Caco-2 (cell line): ENCODE results near the gene TMPRSS6. TPM values are rescaled to one million over a fixed set of nuclear protein-coding genes. Genes with fewer than 3 reads are reported as not detected.

Source experiments
- BruUV-seq: library from RNA; stranded (reverse); fragments of 400-500 nt; replicated peaks from 2 replicates; lab custom pipeline; 2021; lab: Mats Ljungman, UMichigan
- CTCF ChIA-PET: fragments of 300-600 bp; sonication (Branson Sonifier 250); formaldehyde crosslinking; loops from one replicate; lab custom pipeline; 2022; ENCODE audit warnings: antibody characterized with exemption; lab: Charles Lee
- POLR2A ChIA-PET: fragments of 300-600 bp; sonication (Branson Sonifier 250); formaldehyde crosslinking; loops from one replicate; lab custom pipeline; 2022; ENCODE audit warnings: antibody characterized with exemption; lab: Charles Lee
- DNase-seq, 2 experiments: peaks; one replicate each; pipeline versions ENCODE4 v3.0.0 to v3.0.0-alpha.2; 2020 to 2022
- H3K27me3 ChIP-seq: replicated peaks from 2 replicates; pipeline ENCODE4 v1.6.0; 2011; ENCODE audit warnings: low read length; ENCODE audit not compliant: control insufficient read depth, insufficient read depth
- H3K36me3 ChIP-seq: 2 replicates; pipeline ENCODE4 v1.5.1; 2011; ENCODE audit warnings: low read length; ENCODE audit not compliant: control insufficient read depth, insufficient read depth
- H3K4me1 ChIP-seq: fragments of 250-450 bp; sonication (Bioruptor Pico); 2 replicates; pipeline ENCODE4 v1.5.1; 2020; ENCODE audit warnings: mild to moderate bottlenecking
- H3K4me3 ChIP-seq: 2 replicates; pipeline ENCODE4 v1.5.1; 2011; ENCODE audit warnings: low read depth, mild to moderate bottlenecking, control low read depth, low read length
- H3K9me3 ChIP-seq: fragments of 250-450 bp; sonication (Bioruptor Pico); 2 replicates; pipeline ENCODE4 v1.5.1; 2020; ENCODE audit warnings: mild to moderate bottlenecking, moderate library complexity
- H3K27ac Mint-ChIP-seq: one replicate; pipeline ENCODE4 v1.8.0; 2022; ENCODE audit warnings: mixed read lengths; ENCODE audit not compliant: unreplicated experiment
- H3K27me3 Mint-ChIP-seq: one replicate; pipeline ENCODE4 v1.8.0; 2022; ENCODE audit warnings: mixed read lengths; ENCODE audit not compliant: insufficient read depth, unreplicated experiment
- H3K36me3 Mint-ChIP-seq: one replicate; pipeline ENCODE4 v1.8.0; 2022; ENCODE audit warnings: mild to moderate bottlenecking, mixed read lengths; ENCODE audit not compliant: insufficient read depth, unreplicated experiment
- H3K4me1 Mint-ChIP-seq: one replicate; pipeline ENCODE4 v1.8.0; 2022; ENCODE audit warnings: low read depth, mixed read lengths; ENCODE audit not compliant: unreplicated experiment
- H3K4me3 Mint-ChIP-seq: one replicate; pipeline ENCODE4 v1.8.0; 2022; ENCODE audit warnings: mild to moderate bottlenecking, moderate library complexity, mixed read lengths; ENCODE audit not compliant: unreplicated experiment
- H3K9me3 Mint-ChIP-seq: one replicate; pipeline ENCODE4 v1.8.0; 2022; ENCODE audit warnings: mixed read lengths; ENCODE audit not compliant: unreplicated experiment
- intact Hi-C: fragments of 100-400 bp; cut with micrococcal nuclease; formaldehyde crosslinking; loops from one replicate; pipeline ENCODE4 v1.10.0; 2022; ENCODE audit not compliant: unreplicated experiment
- total RNA-seq: library from RNA; stranded (reverse); gene quantifications from 2 replicates; pipeline ENCODE4 v1.2.3, GENCODE V29; 2022
- TF ChIP-seq, protein P1 (sequence below), 2 experiments: fragments of 200-600 bp in 1 of 2; IDR thresholded peaks; 1 replicate in 1 of 2; 2 replicates in 1 of 2; pipeline versions ENCODE4 v1.5.1 to v1.8.0; 2011 to 2022; ENCODE audit warnings: antibody characterized with exemption in 1 of 2, control low read depth in 1 of 2, inconsistent platforms in 1 of 2, low read depth in 1 of 2, low read length in 1 of 2, mild to moderate bottlenecking in 1 of 2, moderate library complexity in 1 of 2; ENCODE audit not compliant: insufficient read depth in 1 of 2, severe bottlenecking in 1 of 2, unreplicated experiment in 1 of 2

TMPRSS6 gene
- total RNA-seq, 1 experiment from 2014 or later: 1.6 TPM

GRCh38 chr22:37065180-37065579 lies 44.3 kb downstream of the TMPRSS6 start:
- Histone ChIP-seq H3K9me3 (no peaks in the 10 kb centered on the region), H3K27me3 (no peaks in the 10 kb centered on the region), H3K4me1 (peaks cover 6% of the 10 kb centered on the region; the same call in 1 of the 2 replicates), H3K36me3 (no peaks in the 10 kb centered on the region), H3K4me3 (no peak overlapping the region)
- Mint-ChIP-seq H3K4me3 (no peak overlapping the region), H3K27ac (no peak overlapping the region), H3K36me3 (no peaks in the 10 kb centered on the region), H3K9me3 (no peaks in the 10 kb centered on the region), H3K27me3 (no peaks in the 10 kb centered on the region), H3K4me1 (no peaks in the 10 kb centered on the region)
- TF ChIP-seq, protein P1, sequence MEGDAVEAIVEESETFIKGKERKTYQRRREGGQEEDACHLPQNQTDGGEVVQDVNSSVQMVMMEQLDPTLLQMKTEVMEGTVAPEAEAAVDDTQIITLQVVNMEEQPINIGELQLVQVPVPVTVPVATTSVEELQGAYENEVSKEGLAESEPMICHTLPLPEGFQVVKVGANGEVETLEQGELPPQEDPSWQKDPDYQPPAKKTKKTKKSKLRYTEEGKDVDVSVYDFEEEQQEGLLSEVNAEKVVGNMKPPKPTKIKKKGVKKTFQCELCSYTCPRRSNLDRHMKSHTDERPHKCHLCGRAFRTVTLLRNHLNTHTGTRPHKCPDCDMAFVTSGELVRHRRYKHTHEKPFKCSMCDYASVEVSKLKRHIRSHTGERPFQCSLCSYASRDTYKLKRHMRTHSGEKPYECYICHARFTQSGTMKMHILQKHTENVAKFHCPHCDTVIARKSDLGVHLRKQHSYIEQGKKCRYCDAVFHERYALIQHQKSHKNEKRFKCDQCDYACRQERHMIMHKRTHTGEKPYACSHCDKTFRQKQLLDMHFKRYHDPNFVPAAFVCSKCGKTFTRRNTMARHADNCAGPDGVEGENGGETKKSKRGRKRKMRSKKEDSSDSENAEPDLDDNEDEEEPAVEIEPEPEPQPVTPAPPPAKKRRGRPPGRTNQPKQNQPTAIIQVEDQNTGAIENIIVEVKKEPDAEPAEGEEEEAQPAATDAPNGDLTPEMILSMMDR (IDR thresholded peaks at IDR 0.05; ENCODE audit: insufficient read depth in 1 of 2, low read depth in 1 of 2, low read length in 1 of 2, severe bottlenecking in 1 of 2, unreplicated experiment in 1 of 2): no peak
- no peak for DNase-seq
- ChIA-PET CTCF (no interaction called here), POLR2A (interaction anchor here (0.6 kb wide), 1 partner anchor 563 kb away, joined by 3 read pairs; no protein-coding TSS in a partner anchor)
- intact Hi-C loops: no loop called here
- BruUV-seq: no TSS peak

GRCh38 chr22:37064553-37064952 lies 45.0 kb downstream of the TMPRSS6 start:
- Histone ChIP-seq H3K27me3 (no peaks in the 10 kb centered on the region), H3K9me3 (no peaks in the 10 kb centered on the region), H3K4me1 (peaks cover 6% of the 10 kb centered on the region; the same call in 1 of the 2 replicates), H3K36me3 (no peaks in the 10 kb centered on the region), H3K4me3 (no peak overlapping the region)
- H3K36me3 Mint-ChIP-seq: no peaks in the 10 kb centered on the region
- H3K4me3 Mint-ChIP-seq: no peak overlapping the region
- ChIA-PET POLR2A (no interaction called here), CTCF (no interaction called here)
- intact Hi-C loops: no loop called here
- no peaks in the 10 kb centered on the region for H3K9me3 Mint-ChIP-seq
- no peak overlapping the region for H3K27ac Mint-ChIP-seq
- no TSS peak for BruUV-seq
- TF ChIP-seq, protein P1 (IDR thresholded peaks at IDR 0.05; ENCODE audit: insufficient read depth in 1 of 2, low read depth in 1 of 2, low read length in 1 of 2, severe bottlenecking in 1 of 2, unreplicated experiment in 1 of 2): no peak
- no peak for DNase-seq
- H3K27me3 Mint-ChIP-seq: no peaks in the 10 kb centered on the region
- no peaks in the 10 kb centered on the region for H3K4me1 Mint-ChIP-seq

- H3K4me3 Mint-ChIP-seq: no peak overlapping the region
- no peaks in the 10 kb centered on the region for H3K27me3 ChIP-seq
- H3K9me3 ChIP-seq: no peaks in the 10 kb centered on the region
- H3K36me3 Mint-ChIP-seq: no peaks in the 10 kb centered on the region
- no peak overlapping the region for H3K27ac Mint-ChIP-seq
- CTCF ChIA-PET: no interaction called here
- H3K4me3 ChIP-seq: no peak overlapping the region
- no peak for DNase-seq
- intact Hi-C loops: no loop called here
- no peaks in the 10 kb centered on the region for H3K9me3 Mint-ChIP-seq
- no peaks in the 10 kb centered on the region for H3K36me3 ChIP-seq
- H3K4me1 ChIP-seq: peaks cover 6% of the 10 kb centered on the region; the same call in 1 of the 2 replicates
- H3K27me3 Mint-ChIP-seq: no peaks in the 10 kb centered on the region
- TF ChIP-seq, protein P1 (IDR thresholded peaks at IDR 0.05; ENCODE audit: insufficient read depth in 1 of 2, low read depth in 1 of 2, low read length in 1 of 2, severe bottlenecking in 1 of 2, unreplicated experiment in 1 of 2): no peak
- no peaks in the 10 kb centered on the region for H3K4me1 Mint-ChIP-seq
- POLR2A ChIA-PET: no interaction called here
- no TSS peak for BruUV-seq
These were observed 45.8 kb downstream of the TMPRSS6 start for GRCh38 chr22:37063431-37064420.
